Progenitor cell of endocrine pancreas (in vitro differentiated cells): ENCODE results near the gene KRT20. TPM values are rescaled to one million over a fixed set of nuclear protein-coding genes. Genes with fewer than 3 reads are reported as not detected.
"Not testable (repeated sequence)": the region's sequence is repeated elsewhere in the genome, so short reads cannot be mapped to it uniquely, and the experiment has no call there.

Experiments used
- DNase-seq: peaks from one replicate; pipeline ENCODE4 v3.0.0; 2021; ENCODE audit warnings: low spot score; ENCODE audit not compliant: unreplicated experiment
- H3K27ac Mint-ChIP-seq: 2 replicates; pipeline ENCODE4 v1.8.0; 2021; ENCODE audit warnings: mild to moderate bottlenecking, moderate library complexity, mixed read lengths
- H3K27me3 Mint-ChIP-seq: 2 replicates; pipeline ENCODE4 v1.8.0; 2021; ENCODE audit warnings: mixed read lengths
- H3K36me3 Mint-ChIP-seq: 2 replicates; pipeline ENCODE4 v1.8.0; 2022; ENCODE audit warnings: mixed read lengths; ENCODE audit not compliant: insufficient read depth
- H3K4me1 Mint-ChIP-seq: 2 replicates; pipeline ENCODE4 v1.8.0; 2021; ENCODE audit warnings: low read depth, mixed read lengths
- H3K4me3 Mint-ChIP-seq: 2 replicates; pipeline ENCODE4 v1.8.0; 2021; ENCODE audit warnings: low read depth, mild to moderate bottlenecking, moderate library complexity, mixed read lengths
- H3K9me3 Mint-ChIP-seq: 2 replicates; pipeline ENCODE4 v1.8.0; 2021; ENCODE audit warnings: low read depth, mixed read lengths
- CTCF ChIP-seq: fragments of 200-600 bp; sonication (generic); IDR thresholded peaks from one replicate; pipeline ENCODE4 v1.5.0; 2021; ENCODE audit warnings: antibody characterized with exemption, mild to moderate bottlenecking; ENCODE audit not compliant: unreplicated experiment
- total RNA-seq: library from RNA; stranded (reverse); gene quantifications from 2 replicates; pipeline ENCODE4 v1.2.1, GENCODE V29; 2021

KRT20 gene
- total RNA-seq, 1 donor from 2014 or later, result not detected

DNA sequence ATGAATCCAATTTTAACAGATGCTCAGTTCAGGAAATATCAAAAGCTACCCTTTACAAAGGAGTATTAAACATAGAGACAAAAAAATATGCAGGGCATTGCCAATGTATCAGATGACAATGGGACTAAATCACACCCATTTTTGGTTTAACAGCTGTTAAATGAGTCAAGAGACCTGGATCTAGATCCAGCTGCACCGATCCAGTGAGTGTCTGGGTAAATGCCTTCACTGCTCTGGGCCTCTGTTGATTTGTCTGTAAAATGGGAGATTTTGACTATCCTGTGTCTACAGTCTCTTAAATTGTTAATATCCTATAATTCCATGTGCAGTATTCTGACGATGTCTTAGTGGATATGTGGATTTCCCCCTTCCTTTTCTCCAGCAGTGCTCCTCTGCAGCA lies 36.0 kb upstream of the KRT20 start:
- no peak for TF ChIP-seq CTCF
- no peak for DNase-seq
- H3K9me3 Mint-ChIP-seq, result no peaks in the 10 kb centered on the region
- H3K4me3 Mint-ChIP-seq, result no peak overlapping the region
- H3K36me3 Mint-ChIP-seq, result no peaks in the 10 kb centered on the region
- peaks cover 4% of the 10 kb centered on the region for H3K4me1 Mint-ChIP-seq
- no peaks in the 10 kb centered on the region for H3K27me3 Mint-ChIP-seq
- H3K27ac Mint-ChIP-seq, result no peak overlapping the region

DNA sequence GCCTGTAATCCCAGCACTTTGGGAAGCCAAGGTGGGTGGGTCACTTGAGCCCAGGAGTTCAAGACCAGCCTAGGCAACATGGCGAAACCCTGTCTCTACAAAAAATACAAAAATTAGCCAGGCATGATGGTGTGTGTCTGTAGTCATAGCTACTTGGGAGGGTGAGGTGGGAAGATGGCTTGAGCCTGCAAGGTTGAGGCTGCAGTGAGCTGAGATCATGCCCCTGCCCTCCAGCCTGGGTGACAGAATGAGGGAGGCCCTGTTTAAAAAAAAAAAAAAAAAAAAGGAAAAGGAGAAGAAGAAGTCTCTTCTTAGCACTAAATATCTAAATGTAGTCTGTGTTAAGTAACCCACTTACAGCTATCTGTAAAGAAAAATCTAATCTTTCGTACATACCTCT lies 32.1 kb upstream of the KRT20 start:
- DNase-seq, H3K4me1 Mint-ChIP-seq, H3K27me3 Mint-ChIP-seq, H3K36me3 Mint-ChIP-seq, H3K9me3 Mint-ChIP-seq, H3K27ac Mint-ChIP-seq, H3K4me3 Mint-ChIP-seq: not testable (repeated sequence)

DNA sequence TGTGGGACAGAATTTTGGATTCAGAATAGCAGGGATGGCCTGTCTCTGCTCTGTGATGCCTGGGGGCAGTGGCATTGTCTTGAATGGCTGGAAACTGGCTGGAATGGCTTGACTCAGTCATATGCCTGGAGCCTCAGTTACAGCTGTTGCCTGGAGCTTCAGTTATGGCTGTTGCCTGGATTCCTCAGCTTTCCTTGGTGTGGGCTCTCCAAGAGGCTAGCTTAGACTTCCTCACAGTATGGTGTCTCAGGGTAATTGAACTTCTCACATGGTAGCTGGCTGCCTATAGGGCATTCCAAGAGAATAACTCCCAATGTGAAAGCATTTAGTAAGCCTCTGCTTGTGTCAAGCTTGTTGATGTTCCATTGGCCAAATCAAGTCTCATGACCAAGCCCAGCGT lies 31.3 kb upstream of the KRT20 start:
- H3K27me3 Mint-ChIP-seq, result no peaks in the 10 kb centered on the region
- H3K9me3 Mint-ChIP-seq, result no peaks in the 10 kb centered on the region

GRCh38 chr17:40915721-40916256 lies 30.7 kb upstream of the KRT20 start:
- H3K9me3 Mint-ChIP-seq, result no peaks in the 10 kb centered on the region
- no peaks in the 10 kb centered on the region for H3K27me3 Mint-ChIP-seq
- TF ChIP-seq CTCF, result no peak
- no peak overlapping the region for H3K4me3 Mint-ChIP-seq
- H3K4me1 Mint-ChIP-seq, result peaks cover 2% of the 10 kb centered on the region
- no peaks in the 10 kb centered on the region for H3K36me3 Mint-ChIP-seq
- DNase-seq, result no peak
- H3K27ac Mint-ChIP-seq, result no peak overlapping the region

More for the DNA sequence above, 31.3 kb upstream of the KRT20 start:
- Mint-ChIP-seq H3K27ac (no peak overlapping the region), H3K36me3 (no peaks in the 10 kb centered on the region), H3K4me1 (peaks cover 2% of the 10 kb centered on the region), H3K4me3 (no peak overlapping the region)
- no peak for DNase-seq
- no peak for TF ChIP-seq CTCF

DNA sequence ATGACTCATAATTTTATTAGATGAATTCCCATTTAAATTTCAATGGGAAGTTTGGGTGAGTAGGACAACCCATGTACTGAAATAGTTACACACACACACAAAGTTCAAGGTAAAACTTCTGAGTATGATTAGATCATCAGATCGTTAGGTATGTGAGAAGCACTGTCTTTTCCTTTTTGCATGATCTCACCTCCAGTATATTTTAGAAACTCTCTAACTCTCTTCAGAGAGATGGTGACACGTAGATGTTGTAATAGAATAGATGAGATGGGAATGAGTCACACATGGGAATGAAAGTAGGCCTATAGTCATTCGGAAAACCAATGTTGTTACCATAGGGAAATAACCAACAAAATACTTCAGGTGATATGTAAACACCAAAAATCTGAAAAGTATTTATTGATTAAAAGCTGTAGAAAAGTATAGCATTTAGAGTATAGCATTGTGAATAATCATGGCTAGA lies 30.2 kb upstream of the KRT20 start:
- Mint-ChIP-seq H3K36me3 (no peaks in the 10 kb centered on the region), H3K27me3 (no peaks in the 10 kb centered on the region), H3K4me1 (peaks cover 2% of the 10 kb centered on the region), H3K9me3 (no peaks in the 10 kb centered on the region), H3K27ac (no peak overlapping the region), H3K4me3 (no peak overlapping the region)
- no peak for DNase-seq
- no peak for TF ChIP-seq CTCF

GRCh38 chr17:40914075-40914855 lies 29.2 kb upstream of the KRT20 start:
- Mint-ChIP-seq H3K27ac (no peak overlapping the region), H3K36me3 (no peaks in the 10 kb centered on the region), H3K4me3 (no peak overlapping the region), H3K4me1 (peaks cover 4% of the 10 kb centered on the region), H3K9me3 (no peaks in the 10 kb centered on the region), H3K27me3 (no peaks in the 10 kb centered on the region)
- no peak for DNase-seq
- TF ChIP-seq CTCF, result no peak
